GM23248 (cell line): ENCODE results near the gene CTIF. TPM values are rescaled to one million over a fixed set of nuclear protein-coding genes. Genes with fewer than 3 reads are reported as not detected.
A peak's percentile ranks its signal among the peaks of the same experiment; 100 is the strongest.

Experiments used
- DNase-seq: peaks from one replicate; pipeline ENCODE4 v3.0.0-alpha.2; 2015
- H2AFZ ChIP-seq: fragments of 200-600 bp; sonication (generic); 2 replicates; pipeline ENCODE4 v1.6.1; 2016; ENCODE audit warnings: antibody characterized with exemption
- H3F3A ChIP-seq: fragments of 200-600 bp; sonication (generic); 2 replicates; pipeline ENCODE4 v1.6.1; 2016; ENCODE audit warnings: mild to moderate bottlenecking, antibody characterized with exemption, mixed run types; ENCODE audit not compliant: insufficient read depth
- H3K27ac ChIP-seq: fragments of 200-600 bp; sonication (generic); 2 replicates; pipeline ENCODE4 v1.5.1; 2016; ENCODE audit warnings: mild to moderate bottlenecking
- H3K27me3 ChIP-seq: fragments of 200-600 bp; sonication (generic); replicated peaks from 2 replicates; pipeline ENCODE4 v1.6.1; 2016; ENCODE audit warnings: mild to moderate bottlenecking; ENCODE audit not compliant: insufficient read depth
- H3K36me3 ChIP-seq: fragments of 200-600 bp; sonication (generic); 2 replicates; pipeline ENCODE4 v1.6.1; 2016; ENCODE audit warnings: low read depth, mild to moderate bottlenecking
- H3K4me1 ChIP-seq: fragments of 200-600 bp; sonication (generic); 2 replicates; pipeline ENCODE4 v1.6.1; 2016; ENCODE audit warnings: mild to moderate bottlenecking; ENCODE audit not compliant: insufficient read depth
- H3K4me2 ChIP-seq: fragments of 200-600 bp; sonication (generic); one replicate; pipeline ENCODE4 v1.6.1; 2016; ENCODE audit warnings: mild to moderate bottlenecking; ENCODE audit not compliant: unreplicated experiment
- H3K4me3 ChIP-seq: fragments of 200-600 bp; sonication (generic); 2 replicates; pipeline ENCODE4 v1.5.1; 2016; ENCODE audit warnings: mild to moderate bottlenecking
- H3K79me2 ChIP-seq: fragments of 200-600 bp; sonication (generic); 2 replicates; pipeline ENCODE4 v1.6.1; 2016; ENCODE audit warnings: mild to moderate bottlenecking; ENCODE audit not compliant: insufficient read depth
- H3K9ac ChIP-seq: fragments of 200-600 bp; sonication (generic); 2 replicates; pipeline ENCODE4 v1.6.1; 2016; ENCODE audit warnings: mild to moderate bottlenecking
- H3K9me2 ChIP-seq: fragments of 200-600 bp; sonication (generic); 2 replicates; pipeline ENCODE4 v1.6.1; 2016; ENCODE audit warnings: mixed run types, mild to moderate bottlenecking, moderate library complexity; ENCODE audit not compliant: insufficient read depth
- H3K9me3 ChIP-seq: fragments of 200-600 bp; sonication (generic); one replicate; pipeline ENCODE4 v1.6.1; 2017; ENCODE audit warnings: low read depth
- H4K20me1 ChIP-seq: fragments of 200-600 bp; sonication (generic); 2 replicates; pipeline ENCODE4 v1.6.0; 2016; ENCODE audit not compliant: insufficient read depth
- EZH2 ChIP-seq: fragments of 200-600 bp; sonication (generic); IDR thresholded peaks from 2 replicates; pipeline ENCODE4 v1.6.1; 2018; ENCODE audit warnings: antibody characterized with exemption, mild to moderate bottlenecking; ENCODE audit not compliant: insufficient read depth, poor library complexity, severe bottlenecking
- EZH2phosphoT487 ChIP-seq: fragments of 200-600 bp; sonication (generic); IDR thresholded peaks from 2 replicates; pipeline ENCODE4 v1.6.1; 2018; ENCODE audit warnings: antibody characterized with exemption, moderate library complexity, mild to moderate bottlenecking, low read depth; ENCODE audit not compliant: insufficient read depth
- WGBS, 2 experiments: methylation state at CpG; one replicate each; pipeline ENCODE4 v1.1.6; 2015 to 2017; ENCODE audit warnings: low lambda C conversion rate in 2 of 2, low coverage in 1 of 2; ENCODE audit errors: missing lambda C conversion rate in 2 of 2; 5-methylcytosine and 5-hydroxymethylcytosine counted together
- in situ Hi-C: fragments of 300-500 bp; cut with MboI; formaldehyde crosslinking; loops from 2 replicates; pipeline ENCODE4 v1.15.0; 2020
- polyA plus RNA-seq: library from polyadenylated mRNA; unstranded; fragments of >200 nt; fragmentation: Nextera tagmentation; extraction: Ambion mirVana; gene quantifications from 2 replicates; pipeline ENCODE4 v1.2.1, GENCODE V29; 2016
- total RNA-seq: library from RNA; depleted of rRNA; stranded (reverse); fragments of >200 nt; shearing (Covaris generic); gene quantifications from 2 replicates; pipeline ENCODE4 v1.2.3, GENCODE V29; 2014

Gene CTIF
- total and polyA plus RNA-seq, 2 experiments from 2014 or later, result 21.5 to 46.8 TPM

DNA sequence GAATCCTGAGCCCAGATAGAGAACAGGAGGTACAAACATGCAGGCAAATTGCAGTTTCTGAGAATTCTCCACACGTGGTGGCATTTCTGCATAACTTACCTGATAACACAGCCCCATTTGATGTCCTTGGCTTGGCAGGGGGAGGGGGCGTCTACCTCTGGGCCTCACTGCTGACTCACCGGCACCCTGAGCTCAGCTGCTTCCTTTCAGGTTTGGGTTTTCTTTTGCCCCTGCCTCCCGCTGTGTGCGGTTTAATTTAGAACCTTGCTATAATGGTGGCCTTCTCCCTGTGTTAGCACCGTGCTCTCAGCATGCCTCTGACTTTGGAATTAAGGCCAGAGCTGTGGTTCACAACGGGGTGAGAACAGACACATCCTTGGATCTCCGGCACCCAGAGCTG, 4.4 kb downstream of the CTIF start:
- Histone ChIP-seq H4K20me1 (peaks cover 4% of the 10 kb centered on the region), H3K4me1 (peaks cover 66% of the 10 kb centered on the region), H2AFZ (no peak overlapping the region), H3K4me3 (no peak overlapping the region), H3K79me2 (peaks cover 77% of the 10 kb centered on the region), H3K9ac (no peak overlapping the region), H3K4me2 (peak overlapping the region; percentile 26), H3K36me3 (0 out of 2 replicates have a peak, but pooled peaks cover 3% of the 10 kb centered on the region), H3F3A (peaks cover 52% of the 10 kb centered on the region), H3K9me2 (no peaks in the 10 kb centered on the region), H3K9me3 (no peaks in the 10 kb centered on the region), H3K27ac (no peak overlapping the region), H3K27me3 (no peaks in the 10 kb centered on the region)
- in situ Hi-C loops, result no loop called here
- TF ChIP-seq EZH2phosphoT487 (no peak), EZH2 (no peak)
- 91 to 94% methylated on average over 8 of the region's 8 CpGs for WGBS, 2 experiments
- DNase-seq, result no peak

DNA sequence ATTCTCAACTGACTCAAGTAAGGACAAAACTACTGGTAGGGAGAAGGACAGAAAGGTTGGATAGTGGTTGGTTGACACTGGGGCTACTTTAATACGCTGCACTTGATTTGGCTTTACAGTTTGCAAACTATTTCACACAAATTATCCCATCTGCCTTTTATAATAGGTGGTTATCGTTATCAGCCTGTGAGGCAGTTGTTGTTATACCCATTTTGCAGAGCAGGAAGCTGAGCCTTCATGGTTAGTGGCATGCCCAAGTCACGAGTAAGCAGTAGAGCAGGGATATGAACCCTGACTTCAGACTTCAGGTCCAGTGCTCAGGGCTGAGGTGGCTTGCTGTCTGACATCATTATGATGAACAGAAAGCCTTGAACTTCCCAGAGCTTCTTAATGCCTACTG, 5.3 kb downstream of the CTIF start:
- in situ Hi-C loops, result no loop called here
- H3K9me3 ChIP-seq, result no peaks in the 10 kb centered on the region
- H3K79me2 ChIP-seq, result peaks cover 85% of the 10 kb centered on the region
- H3K9me2 ChIP-seq, result no peaks in the 10 kb centered on the region
- peaks cover 61% of the 10 kb centered on the region for H3F3A ChIP-seq
- H3K9ac ChIP-seq, result no peak overlapping the region
- H3K4me1 ChIP-seq, result peaks cover 73% of the 10 kb centered on the region
- peaks cover 4% of the 10 kb centered on the region for H4K20me1 ChIP-seq
- TF ChIP-seq EZH2phosphoT487 (no peak), EZH2 (no peak)
- H3K36me3 ChIP-seq, result 0 out of 2 replicates have a peak, but pooled peaks cover 3% of the 10 kb centered on the region
- H3K4me3 ChIP-seq, result no peak overlapping the region
- peak overlapping the region; percentile 99 for H3K27ac ChIP-seq
- no peak overlapping the region for H2AFZ ChIP-seq
- peak overlapping the region; percentile 48 for H3K4me2 ChIP-seq
- DNase-seq, result no peak
- no peaks in the 10 kb centered on the region for H3K27me3 ChIP-seq
- WGBS, 2 experiments, result 96 to 98% methylated on average over 3 of the region's 3 CpGs

DNA sequence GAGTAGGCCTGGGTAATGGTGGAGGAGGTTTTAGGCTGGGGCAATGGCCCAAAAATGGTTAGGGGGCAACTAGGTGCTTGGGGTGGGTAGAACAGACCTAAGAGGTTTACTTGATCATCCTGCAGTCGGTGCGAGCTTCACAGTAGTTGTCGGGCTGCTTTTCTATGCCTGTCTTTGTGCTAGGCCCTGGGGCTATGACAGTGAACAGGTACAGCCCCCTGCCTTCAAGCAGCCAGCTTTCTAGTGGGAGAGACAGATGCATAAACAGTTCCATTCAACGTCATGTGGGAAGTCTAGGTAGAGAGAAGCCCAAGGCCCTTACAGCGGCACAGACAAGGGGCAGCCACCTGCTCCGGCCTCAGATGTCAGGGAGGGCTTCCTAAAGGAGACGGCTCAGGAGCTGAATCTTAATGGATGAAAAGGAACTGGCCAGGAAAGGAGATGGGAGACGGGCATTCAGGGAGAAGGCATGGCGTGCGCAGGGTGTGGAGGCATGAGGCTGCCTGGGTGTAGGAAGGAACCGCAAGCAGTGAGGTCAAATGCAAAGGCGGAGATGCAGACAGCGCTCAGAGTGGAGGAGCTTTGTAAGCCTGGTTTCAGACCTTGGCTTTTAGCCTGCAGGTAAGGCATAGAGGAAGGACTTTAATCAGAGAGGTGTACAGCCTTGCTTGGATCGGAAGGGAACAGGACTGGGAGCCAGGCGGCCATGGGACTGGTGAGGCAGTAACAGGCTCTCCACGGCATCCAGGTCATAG, 6.0 kb downstream of the CTIF start:
- Histone ChIP-seq H3K4me2 (peak overlapping the region; percentile 48), H3K79me2 (peaks cover 85% of the 10 kb centered on the region), H3K4me1 (peaks cover 78% of the 10 kb centered on the region), H3F3A (peaks cover 67% of the 10 kb centered on the region), H3K9ac (peak overlapping the region; percentile 83), H3K36me3 (0 out of 2 replicates have a peak, but pooled peaks cover 3% of the 10 kb centered on the region), H3K9me3 (no peaks in the 10 kb centered on the region), H3K27ac (peak overlapping the region; percentile 99), H3K9me2 (no peaks in the 10 kb centered on the region), H4K20me1 (peaks cover 4% of the 10 kb centered on the region), H2AFZ (no peak overlapping the region), H3K4me3 (no peak overlapping the region), H3K27me3 (no peaks in the 10 kb centered on the region)
- whole genome bisulfite sequencing, 2 experiments, result 91 to 93% methylated on average over 15 to 16 of the region's 16 CpGs
- in situ Hi-C loops, result no loop called here
- TF ChIP-seq EZH2 (no peak), EZH2phosphoT487 (no peak)
- no peak for DNase-seq

DNA sequence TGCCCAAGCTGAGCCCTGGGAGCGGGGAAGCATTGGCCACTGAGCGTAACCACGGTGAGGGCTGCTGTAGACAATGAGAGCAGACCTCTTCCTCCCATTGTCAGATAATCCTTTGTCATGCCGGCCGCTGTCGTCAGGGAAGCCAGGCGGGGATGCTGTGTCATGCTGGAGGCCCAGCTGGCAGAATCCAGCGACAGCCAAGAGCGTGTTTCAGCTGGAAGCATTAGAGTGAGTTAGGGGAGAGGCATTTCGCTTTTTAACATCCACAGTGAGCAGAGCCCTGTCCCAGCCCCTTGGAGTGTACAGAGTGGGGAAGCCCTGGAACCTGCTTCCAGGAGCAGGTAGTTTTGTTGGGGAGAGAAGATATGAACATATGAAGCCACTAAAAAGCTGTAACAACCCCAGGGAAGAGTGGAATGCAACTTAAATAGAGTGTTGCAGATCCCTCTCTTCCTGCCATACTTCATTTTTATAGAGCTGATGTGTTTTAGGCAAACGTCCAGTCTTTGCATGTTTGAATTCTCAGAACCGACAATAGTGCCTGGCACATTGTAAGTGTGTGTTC, 7.0 kb downstream of the CTIF start:
- TF ChIP-seq EZH2, result no peak
- no peak for TF ChIP-seq EZH2phosphoT487
- DNase-seq, result peak; percentile 93
- Histone ChIP-seq H3K9ac (peak overlapping the region; percentile 83), H4K20me1 (peaks cover 4% of the 10 kb centered on the region), H3K9me2 (no peaks in the 10 kb centered on the region), H3K4me2 (peak overlapping the region; percentile 48), H3K4me1 (peaks cover 78% of the 10 kb centered on the region), H3F3A (peaks cover 67% of the 10 kb centered on the region), H3K27me3 (no peaks in the 10 kb centered on the region), H3K36me3 (0 out of 2 replicates have a peak, but pooled peaks cover 3% of the 10 kb centered on the region), H3K27ac (peak overlapping the region; percentile 99), H2AFZ (no peak overlapping the region), H3K9me3 (no peaks in the 10 kb centered on the region), H3K79me2 (peaks cover 92% of the 10 kb centered on the region), H3K4me3 (no peak overlapping the region)
- in situ Hi-C loops, result no loop called here
- WGBS, 2 experiments, result 9 to 10% methylated on average over 12 of the region's 12 CpGs
